ENCODE measurements around the gene PRCC.

GRCh38 chr1:156750191-156750672 lies 17.1 kb upstream of the PRCC start:
- TF ChIP-seq SUZ12 (IDR thresholded peaks at IDR 0.05) = no peak
- no peak for TF ChIP-seq ARNT (IDR thresholded peaks at IDR 0.05)
- TF ChIP-seq FOXK2 (IDR thresholded peaks at IDR 0.05) = no peak
- no peak for TF ChIP-seq CTBP1 (IDR thresholded peaks at IDR 0.05; ENCODE audit: borderline replicate concordance)
- no peak for TF ChIP-seq BHLHE40 (IDR thresholded peaks at IDR 0.05; ENCODE audit: borderline replicate concordance)
- no peak for TF ChIP-seq FOXA1 (IDR thresholded peaks at IDR 0.05)
- no peak for TF ChIP-seq ELF4 (IDR thresholded peaks at IDR 0.05)
- TF ChIP-seq PKNOX1 (IDR thresholded peaks at IDR 0.05) = no peak
- no peak for TF ChIP-seq NFRKB (IDR thresholded peaks at IDR 0.05)
